Dedifferentiated amniotic fluid mesenchymal stem cell (primary cell): Measurements from ENCODE around the gene EFHC2.

Experiments used
- DNase-seq: peaks from one replicate; pipeline ENCODE4 v3.0.0-alpha.2; 2016; ENCODE audit errors: extremely low spot score

Gene EFHC2

DNA sequence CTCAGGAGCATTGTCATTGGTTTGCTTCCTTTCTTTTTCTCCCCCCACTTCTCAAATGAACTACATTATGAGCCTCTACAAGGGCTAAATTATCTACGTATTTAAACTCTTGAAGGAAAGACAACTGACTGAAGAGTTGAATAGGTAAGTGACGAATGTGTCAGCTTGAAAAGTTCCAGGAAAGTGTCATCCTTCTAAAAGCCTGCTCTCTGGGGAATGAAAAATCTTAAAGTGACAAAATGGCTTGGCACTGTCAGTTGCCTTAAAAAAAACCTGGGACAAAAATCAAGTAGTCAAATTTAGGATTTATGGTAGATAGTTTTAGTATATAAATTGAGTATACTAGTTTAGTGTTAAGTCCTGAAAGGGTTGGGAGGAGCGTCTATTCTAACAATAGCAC lies 196.3 kb downstream of the EFHC2 start:
- DNase-seq = no peak

- DNase-seq = no peak
Measured at GRCh38 chrX:44144177-44144945, 199.1 kb downstream of the EFHC2 start.

- DNase-seq = no peak
Measured at GRCh38 chrX:44143061-44143602, 200.3 kb downstream of the EFHC2 start.

GRCh38 chrX:44130189-44130588 lies 213.3 kb downstream of the EFHC2 start:
- no peak for DNase-seq

DNA sequence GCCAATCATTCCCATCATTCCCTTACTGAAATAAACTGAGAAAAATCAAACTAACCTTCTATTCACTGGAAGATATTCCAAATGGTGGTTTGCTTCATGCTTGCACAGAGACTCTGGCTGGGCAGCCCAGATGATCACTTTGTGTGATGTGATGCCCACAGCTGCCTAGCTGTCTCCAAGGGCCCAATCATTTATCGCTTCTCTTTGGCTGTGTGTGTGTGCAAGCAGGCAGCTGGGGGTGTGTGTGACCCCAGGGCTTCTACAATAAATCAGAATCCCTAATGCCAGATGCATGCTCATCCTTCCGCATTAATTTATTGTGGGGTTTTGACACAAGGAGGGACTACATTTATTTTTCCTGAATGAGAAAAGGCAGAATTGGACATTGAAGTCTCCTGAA lies 230.1 kb downstream of the EFHC2 start:
- DNase-seq = no peak

GRCh38 chrX:44106864-44107263 lies 236.6 kb downstream of the EFHC2 start:
- DNase-seq = no peak

DNA sequence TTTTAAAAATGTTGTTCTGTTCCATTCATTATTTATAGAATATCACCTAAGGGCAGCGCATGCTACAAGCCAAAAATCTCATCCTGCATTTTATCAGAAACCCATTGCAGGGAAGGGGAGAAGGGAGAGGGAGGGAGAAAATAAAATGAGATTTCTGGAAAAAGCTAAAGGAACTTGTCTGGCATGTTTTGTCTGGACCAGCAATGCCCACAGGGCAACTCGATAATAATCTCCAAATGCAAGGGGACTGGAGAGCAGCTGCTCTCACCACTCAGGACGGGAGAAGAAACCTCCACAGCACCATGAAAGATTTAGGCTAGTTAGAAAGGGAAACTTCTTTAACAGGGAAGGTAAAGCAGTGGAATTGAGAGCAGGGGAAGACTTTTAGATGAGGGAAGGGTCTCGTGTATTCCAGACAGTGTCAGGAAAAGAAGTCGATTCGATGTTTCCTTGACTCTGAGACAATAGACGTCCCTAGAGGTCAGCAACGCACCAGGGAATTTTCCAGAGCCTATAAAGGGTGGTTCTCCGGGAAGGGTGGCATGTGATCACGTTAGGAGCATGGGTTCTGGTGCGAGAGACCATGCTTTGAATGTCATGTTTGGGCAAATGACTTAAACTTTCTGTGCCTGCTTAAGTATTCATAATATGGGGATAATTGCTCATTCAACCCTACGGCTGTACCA lies 238.1 kb downstream of the EFHC2 start:
- no peak for DNase-seq

- no peak for DNase-seq
Measured at GRCh38 chrX:44104699-44105098, 238.8 kb downstream of the EFHC2 start.

GRCh38 chrX:44101281-44101680 lies 242.2 kb downstream of the EFHC2 start:
- no peak for DNase-seq

- DNase-seq = no peak
Measured at GRCh38 chrX:44099366-44099765, 244.1 kb downstream of the EFHC2 start.
